Endothelial cell of umbilical vein (primary cell): ENCODE data around the gene NCKAP5.

Source experiments
- EZH2 ChIP-seq: IDR thresholded peaks from 2 replicates; pipeline ENCODE4 v1.6.1; 2012; ENCODE audit warnings: borderline replicate concordance, low read depth, mild to moderate bottlenecking, moderate library complexity, low read length, inconsistent platforms; ENCODE audit not compliant: severe bottlenecking
- POLR2A ChIP-seq: IDR thresholded peaks from 2 replicates; pipeline ENCODE4 v1.6.1; 2012; ENCODE audit warnings: low read depth, mild to moderate bottlenecking, control low read depth, low read length
- POLR2AphosphoS5 ChIP-seq: IDR thresholded peaks from 2 replicates; pipeline ENCODE4 v1.6.1; 2012; ENCODE audit warnings: low read depth, mild to moderate bottlenecking, control low read depth, low read length, moderate library complexity; ENCODE audit not compliant: insufficient read depth

GRCh38 chr2:132949108-132949507 is 619.2 kb downstream of the NCKAP5 start:
- TF ChIP-seq EZH2 (no peak), POLR2A (no peak), POLR2AphosphoS5 (no peak)
